Fibroblast of skin of left quadriceps (primary cell): ENCODE results near the gene RTKN.
"Not testable (repeated sequence)": the region's sequence is repeated elsewhere in the genome, so short reads cannot be mapped to it uniquely, and the experiment has no call there.

Experiments used
- DNase-seq, 2 experiments: peaks; one replicate each; pipeline ENCODE4 v3.0.0-alpha.2; 2013; ENCODE audit warnings: low read depth in 2 of 2

The RTKN gene

GRCh38 chr2:74439373-74439772 lies 2.4 kb downstream of the RTKN start:
- no peak for DNase-seq

- DNase-seq = no peak
These were observed 3.5 kb downstream of the RTKN start for GRCh38 chr2:74438248-74438647.

- no peak for DNase-seq
These were observed 4.7 kb downstream of the RTKN start for GRCh38 chr2:74436848-74437695.

- no peak for DNase-seq
These were observed 5.5 kb downstream of the RTKN start for GRCh38 chr2:74436111-74436805.

- DNase-seq = no peak
These were observed 11.2 kb downstream of the RTKN start for GRCh38 chr2:74430502-74430901.

- no peak for DNase-seq
These were observed 12.0 kb downstream of the RTKN start for GRCh38 chr2:74429487-74430451.

GRCh38 chr2:74428675-74429074 lies 13.1 kb downstream of the RTKN start:
- DNase-seq = no peak

GRCh38 chr2:74427551-74427950 lies 14.2 kb downstream of the RTKN start:
- DNase-seq = no peak

- no peak for DNase-seq
These were observed 15.5 kb downstream of the RTKN start for GRCh38 chr2:74426181-74426758.

- DNase-seq = no peak
These were observed 16.2 kb downstream of the RTKN start for GRCh38 chr2:74425523-74425922.

GRCh38 chr2:74424995-74425406 lies 16.7 kb downstream of the RTKN start:
- no peak for DNase-seq

- DNase-seq = no peak
These were observed 17.4 kb downstream of the RTKN start for GRCh38 chr2:74424139-74424992.

- no peak for DNase-seq
These were observed 18.3 kb downstream of the RTKN start for GRCh38 chr2:74423231-74424095.

GRCh38 chr2:74421221-74421870 lies 20.4 kb downstream of the RTKN start, which contains the start of the genes C2orf81 and WDR54:
Gene C2orf81 (minus strand): TSS chr2:74421619. CDS start chr2:74421560, 59 bp downstream.
Gene WDR54 (plus strand): TSS chr2:74421730. CDS start chr2:74422154, 424 bp downstream.
- DNase-seq = peak; percentile 62 to 65

GRCh38 chr2:74420443-74421103 lies 21.2 kb downstream of the RTKN start:
- DNase-seq = not testable (repeated sequence)

GRCh38 chr2:74420006-74420405 lies 21.7 kb downstream of the RTKN start:
- no peak for DNase-seq

GRCh38 chr2:74419345-74419744 lies 22.4 kb downstream of the RTKN start:
- DNase-seq = no peak

GRCh38 chr2:74418312-74418711 lies 23.4 kb downstream of the RTKN start:
- DNase-seq = no peak
